Stimulated activated CD8-positive, alpha-beta memory T cell treated with anti-CD3 and anti-CD28 coated beads, Interleukin-12 subunit alpha, Interleukin-12 subunit beta, amount 100 ng/mL, for 4 hours (primary cell): ENCODE measurements around the gene DLX5.

Experiments used
- DNase-seq: peaks from one replicate; pipeline ENCODE4 v3.0.0-alpha.2; 2020; ENCODE audit warnings: low read depth

The DLX5 gene

GRCh38 chr7:96989859-96990317 lies 34.7 kb downstream of the DLX5 start:
- no peak for DNase-seq

DNA sequence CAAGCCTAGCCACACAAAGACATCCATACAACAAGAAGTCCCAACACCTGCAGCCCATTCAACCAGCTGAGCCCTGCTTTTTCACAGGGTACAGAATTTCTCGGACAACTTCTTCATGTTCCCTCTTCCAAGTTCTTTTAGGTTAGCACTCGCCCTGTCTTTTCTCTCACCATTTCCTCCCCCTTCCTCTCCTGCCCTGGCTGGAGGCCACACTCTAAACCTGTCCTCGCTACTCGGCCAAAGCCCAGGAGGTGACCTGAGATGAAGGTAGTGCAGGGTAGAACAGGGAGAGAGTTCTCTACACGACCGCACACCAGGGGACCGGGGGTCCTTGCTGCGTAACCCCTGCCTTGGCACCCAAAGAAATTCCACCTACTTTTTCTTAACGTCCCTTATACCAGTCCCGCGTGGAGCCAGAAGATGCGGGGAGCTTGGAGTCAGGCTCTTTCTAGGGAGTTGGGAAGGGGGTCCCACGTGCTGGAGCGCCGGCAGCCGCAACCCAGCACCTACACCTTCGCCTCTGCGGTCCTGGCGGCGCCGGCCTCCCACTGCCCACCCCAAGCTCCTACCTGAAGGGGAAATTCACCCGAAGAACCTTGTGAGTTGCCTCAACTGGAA lies 35.3 kb downstream of the DLX5 start:
- DNase-seq: no peak

DNA sequence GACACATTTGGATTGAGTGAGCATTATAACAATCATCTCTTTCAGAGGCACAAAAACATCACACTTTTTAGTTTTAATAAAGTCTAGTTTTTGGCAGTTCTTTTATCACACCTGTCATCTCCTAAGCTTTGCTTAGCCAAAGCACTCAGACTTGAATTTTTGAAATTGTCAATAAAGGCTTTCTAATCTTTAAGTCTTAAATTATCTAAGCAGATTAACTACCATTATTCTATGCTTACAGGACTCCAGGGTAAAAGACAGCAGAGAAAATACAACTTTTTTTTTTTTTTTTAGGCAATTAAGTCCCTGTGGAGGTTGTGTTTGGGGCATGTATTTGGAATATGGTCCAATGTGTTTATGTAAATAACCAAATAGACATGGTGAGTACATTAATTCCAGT lies 36.9 kb downstream of the DLX5 start:
- no peak for DNase-seq

DNA sequence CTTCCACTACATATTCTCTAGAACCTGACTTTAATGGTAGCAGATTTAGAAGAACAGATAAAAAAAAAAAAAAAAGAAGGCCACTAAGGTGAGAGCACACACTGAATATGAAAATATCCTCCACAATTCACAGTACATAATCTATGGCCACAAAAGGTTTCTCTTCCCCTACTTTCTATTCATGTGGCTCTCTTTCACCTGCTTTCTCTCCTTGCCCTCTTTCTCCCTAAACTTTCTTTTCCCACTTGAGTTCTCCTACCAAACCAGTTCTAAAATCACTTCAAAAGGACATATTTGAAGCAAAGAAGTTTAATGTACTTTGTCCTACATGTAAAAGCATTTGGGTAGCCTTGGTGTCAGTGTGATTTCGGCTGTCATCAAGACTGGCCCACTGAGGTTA lies 37.7 kb downstream of the DLX5 start:
- DNase-seq: no peak

GRCh38 chr7:96985992-96986391 lies 38.6 kb downstream of the DLX5 start:
- no peak for DNase-seq

DNA sequence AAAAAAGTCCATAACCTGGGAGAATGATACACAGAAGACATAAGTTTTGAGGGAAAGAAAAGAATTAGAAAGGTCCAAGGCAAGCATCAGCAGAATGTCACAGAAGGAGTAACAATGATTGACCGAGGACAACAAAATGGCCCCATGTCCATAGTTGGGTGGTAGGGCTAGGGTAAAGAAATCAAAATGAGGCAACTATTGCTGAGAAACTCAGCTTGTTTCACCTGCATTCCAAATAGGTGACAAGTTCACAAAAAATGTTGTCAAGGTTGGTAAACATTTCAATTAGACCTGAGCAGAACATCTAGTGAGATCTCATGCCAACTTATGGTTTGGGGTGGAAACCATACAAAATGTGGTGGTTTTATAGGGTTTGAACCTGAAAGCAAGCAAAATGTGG lies 42.0 kb downstream of the DLX5 start:
- DNase-seq: no peak

- DNase-seq: no peak
These were observed 44.9 kb downstream of the DLX5 start for GRCh38 chr7:96979551-96980276.

- no peak for DNase-seq
These were observed 47.2 kb downstream of the DLX5 start for GRCh38 chr7:96977445-96977844.

GRCh38 chr7:96976106-96976505 lies 48.5 kb downstream of the DLX5 start:
- DNase-seq: no peak

- no peak for DNase-seq
These were observed 50.6 kb downstream of the DLX5 start for GRCh38 chr7:96973986-96974385.

GRCh38 chr7:96970739-96971138 lies 53.9 kb downstream of the DLX5 start:
- no peak for DNase-seq
